HCT116 (cell line): ENCODE measurements around the gene ENOX1. TPM values are rescaled to one million over a fixed set of nuclear protein-coding genes. Genes with fewer than 3 reads are reported as not detected.

Experiments used
- ATAC-seq: fragments of 200-7000 bp; cut with Tn5 transposase; 2 replicates; pipeline ENCODE4 v1.9.1; 2020; ENCODE audit warnings: mild to moderate bottlenecking, moderate library complexity
- BruUV-seq: library from RNA; stranded (reverse); fragments of 400-500 nt; replicated peaks from 2 replicates; lab custom pipeline; 2021; lab: Mats Ljungman, UMichigan
- CTCF ChIA-PET: fragments of 300-600 bp; sonication (Branson Sonifier 250); formaldehyde crosslinking; loops from one replicate; lab custom pipeline; 2021; ENCODE audit warnings: antibody characterized with exemption; lab: Charles Lee
- POLR2A ChIA-PET: fragments of 300-600, 350-600 bp; sonication (Branson Sonifier 250); formaldehyde crosslinking; loops from one replicate; lab custom pipeline; 2021; ENCODE audit warnings: antibody characterized with exemption; lab: Charles Lee
- RAD21 ChIA-PET, 2 experiments: fragments of 300-600 bp; sonication (Branson Sonifier 250); formaldehyde crosslinking; loops; one replicate each; lab custom pipeline; 2023; ENCODE audit warnings: low total read pairs in 2 of 2; ENCODE audit not compliant: uncharacterized antibody in 2 of 2, unreplicated experiment in 2 of 2, low non-redundant PET in 1 of 2; lab: Charles Lee
- DNase-seq: peaks from one replicate; pipeline ENCODE4 v3.0.0-alpha.2; 2010; ENCODE audit warnings: low read depth, low spot score
- H2AFZ ChIP-seq: fragments of 200-600 bp; shearing (Covaris generic), sonication (generic); 2 replicates; pipeline ENCODE4 v1.6.1; 2017; ENCODE audit warnings: low read depth, mixed run types, mixed read lengths, antibody characterized with exemption, low read length; ENCODE audit not compliant: poor library complexity, severe bottlenecking
- H3K27ac ChIP-seq: 2 replicates; pipeline ENCODE4 v1.5.1; 2012; ENCODE audit warnings: low read depth, low read length
- H3K27me3 ChIP-seq: fragments of 200-600 bp; sonication (generic); 2 replicates; pipeline ENCODE4 v1.6.1; 2016; ENCODE audit warnings: mixed run types, low read length, mixed read lengths; ENCODE audit not compliant: insufficient read depth
- H3K36me3 ChIP-seq, 2 experiments: fragments of 200-500 bp in 1 of 2; fragments of 200-600 bp in 1 of 2; sonication (Bioruptor generic) in 1 of 2; sonication (generic) in 1 of 2; 2 replicates each; pipeline versions ENCODE4 v1.5.1 to v1.6.1; 2014 to 2016; ENCODE audit warnings: low read length in 2 of 2, inconsistent platforms in 1 of 2, mixed read lengths in 1 of 2, mixed run types in 1 of 2; ENCODE audit not compliant: insufficient read depth in 2 of 2, control insufficient read depth in 1 of 2
- H3K4me1 ChIP-seq, 2 experiments: fragments of 200-600 bp in 1 of 2; sonication (generic) in 1 of 2; 2 replicates each; pipeline versions ENCODE4 v1.5.1 to v1.6.1; 2012 to 2017; ENCODE audit warnings: low read length in 2 of 2, inconsistent platforms in 1 of 2, mild to moderate bottlenecking in 1 of 2, mixed read lengths in 1 of 2, mixed run types in 1 of 2, moderate library complexity in 1 of 2; ENCODE audit not compliant: insufficient read depth in 2 of 2, control insufficient read depth in 1 of 2
- H3K4me2 ChIP-seq: fragments of 200-600 bp; sonication (generic); 2 replicates; pipeline ENCODE4 v1.6.1; 2017; ENCODE audit warnings: mixed run types, low read length, mixed read lengths
- H3K4me3 ChIP-seq, 2 experiments: fragments of 200-600 bp in 1 of 2; sonication (generic) in 1 of 2; replicated peaks in 1 of 2; 2 replicates each; pipeline ENCODE4 v1.5.1; 2011 to 2016; ENCODE audit warnings: low read length in 2 of 2, control low read depth in 1 of 2, low read depth in 1 of 2, mild to moderate bottlenecking in 1 of 2, mixed read lengths in 1 of 2, mixed run types in 1 of 2
- H3K79me2 ChIP-seq: fragments of 200-600 bp; sonication (generic); 2 replicates; pipeline ENCODE4 v1.6.1; 2017; ENCODE audit warnings: mild to moderate bottlenecking, mixed run types, low read length, moderate library complexity, mixed read lengths; ENCODE audit not compliant: insufficient read depth
- H3K9ac ChIP-seq: fragments of 200-600 bp; sonication (generic); 2 replicates; pipeline ENCODE4 v1.6.1; 2016; ENCODE audit warnings: low read length, mixed read lengths
- H3K9me2 ChIP-seq: fragments of 200-600 bp; sonication (generic), shearing (Covaris generic); 2 replicates; pipeline ENCODE4 v1.6.1; 2017; ENCODE audit warnings: mixed run types, mild to moderate bottlenecking, moderate library complexity; ENCODE audit not compliant: insufficient read depth
- H3K9me3 ChIP-seq, 2 experiments: fragments of 200-500 bp in 1 of 2; fragments of 200-600 bp in 1 of 2; sonication (Bioruptor generic) in 1 of 2; sonication (generic) in 1 of 2; 2 replicates each; pipeline ENCODE4 v1.6.1; 2014 to 2017; ENCODE audit warnings: low read length in 2 of 2, mixed read lengths in 2 of 2, inconsistent platforms in 1 of 2, low read depth in 1 of 2, mild to moderate bottlenecking in 1 of 2, mixed run types in 1 of 2, moderate library complexity in 1 of 2; ENCODE audit not compliant: control insufficient read depth in 1 of 2, insufficient read depth in 1 of 2
- H4K20me1 ChIP-seq: fragments of 200-600 bp; sonication (generic), shearing (Covaris generic); 2 replicates; pipeline ENCODE4 v1.6.1; 2017; ENCODE audit warnings: mixed run types, mild to moderate bottlenecking, moderate library complexity; ENCODE audit not compliant: insufficient read depth
- CBX3 ChIP-seq: IDR thresholded peaks from 2 replicates; pipeline ENCODE4 v1.6.1; 2012; ENCODE audit warnings: low read depth
- CEBPB ChIP-seq: IDR thresholded peaks from 2 replicates; pipeline ENCODE4 v1.6.1; 2012; ENCODE audit warnings: low read depth
- EGR1 ChIP-seq: IDR thresholded peaks from 2 replicates; pipeline ENCODE4 v1.6.1; 2012; ENCODE audit warnings: low read depth
- EZH2 ChIP-seq: fragments of 200-600 bp; sonication (generic); IDR thresholded peaks from 2 replicates; pipeline ENCODE4 v1.6.1; 2017; ENCODE audit warnings: antibody characterized with exemption, mixed run types
- EZH2phosphoT487 ChIP-seq: fragments of 200-600 bp; IDR thresholded peaks from 2 replicates; pipeline ENCODE4 v1.6.1; 2018; ENCODE audit warnings: antibody characterized with exemption, borderline replicate concordance
- JUND ChIP-seq: IDR thresholded peaks from 2 replicates; pipeline ENCODE4 v1.6.1; 2012
- POLR2A ChIP-seq: IDR thresholded peaks from 2 replicates; pipeline ENCODE4 v1.7.0; 2011; ENCODE audit warnings: borderline replicate concordance; ENCODE audit not compliant: insufficient read depth, insufficient read length; ENCODE audit errors: extremely low read depth
- POLR2AphosphoS5 ChIP-seq: IDR thresholded peaks from 2 replicates; pipeline ENCODE4 v1.6.1; 2011; ENCODE audit warnings: mild to moderate bottlenecking, low read depth, low read length, moderate library complexity
- RAD21 ChIP-seq: IDR thresholded peaks from 2 replicates; pipeline ENCODE4 v1.6.1; 2012; ENCODE audit warnings: low read depth, mild to moderate bottlenecking
- SIN3A ChIP-seq: IDR thresholded peaks from 2 replicates; pipeline ENCODE4 v1.6.1; 2012; ENCODE audit warnings: low read depth
- SP1 ChIP-seq: IDR thresholded peaks from 2 replicates; pipeline ENCODE4 v1.6.1; 2012; ENCODE audit warnings: low read depth
- SRF ChIP-seq: IDR thresholded peaks from 2 replicates; pipeline ENCODE4 v1.6.1; 2012; ENCODE audit warnings: low read depth
- TCF7L2 ChIP-seq: IDR thresholded peaks from 2 replicates; pipeline ENCODE4 v1.7.0; 2011; ENCODE audit warnings: borderline replicate concordance, inconsistent platforms; ENCODE audit not compliant: insufficient read depth, insufficient read length; ENCODE audit errors: extremely low read depth
- YY1 ChIP-seq: IDR thresholded peaks from 2 replicates; pipeline ENCODE4 v1.6.1; 2011; ENCODE audit warnings: low read length, low read depth, moderate library complexity, mild to moderate bottlenecking; ENCODE audit not compliant: insufficient replicate concordance; ENCODE audit errors: extremely low read depth
- ZFX ChIP-seq: fragments of 450-650 bp; IDR thresholded peaks from 2 replicates; pipeline ENCODE4 v1.6.1; 2017
- ZNF274 ChIP-seq: fragments of 200-500 bp; sonication (Bioruptor generic); IDR thresholded peaks from 2 replicates; pipeline ENCODE4 v1.6.1; 2014; ENCODE audit warnings: mild to moderate bottlenecking, low read depth, low read length, inconsistent platforms
- intact Hi-C: fragments of 100-400 bp; cut with micrococcal nuclease; formaldehyde crosslinking; loops from 2 replicates; pipeline ENCODE4 v1.10.0; 2022
- total RNA-seq: library from RNA; stranded (reverse); gene quantifications from one replicate; pipeline ENCODE4 v1.2.1, GENCODE V29; 2021; ENCODE audit not compliant: unreplicated experiment
- TF ChIP-seq, protein P1 (sequence below): IDR thresholded peaks from 2 replicates; pipeline ENCODE4 v1.6.1; 2011; ENCODE audit warnings: mild to moderate bottlenecking, low read length, moderate library complexity; ENCODE audit not compliant: insufficient replicate concordance; ENCODE audit errors: extremely low read depth
- TF ChIP-seq, protein P2 (sequence below): IDR thresholded peaks from 2 replicates; pipeline ENCODE4 v1.6.1; 2012; ENCODE audit warnings: low read depth
- TF ChIP-seq, protein P3 (sequence below), 3 experiments: fragments of 200-600 bp in 1 of 3; sonication (generic) in 1 of 3; IDR thresholded peaks in 2 of 3; conservative IDR thresholded peaks in 1 of 3; 2 replicates each; pipeline ENCODE4 v1.5.1; 2012 to 2017; ENCODE audit warnings: low read depth in 2 of 3, low read length in 2 of 3, antibody characterized with exemption in 1 of 3, borderline replicate concordance in 1 of 3, control low read depth in 1 of 3, mild to moderate bottlenecking in 1 of 3, mixed read lengths in 1 of 3, mixed run types in 1 of 3, moderate library complexity in 1 of 3; ENCODE audit not compliant: insufficient read depth in 1 of 3
- TF ChIP-seq, protein P4 (sequence below): IDR thresholded peaks from 2 replicates; pipeline ENCODE4 v1.6.1; 2012

Gene ENOX1
- total RNA-seq, 1 experiment from 2014 or later, result 4.5 TPM

DNA sequence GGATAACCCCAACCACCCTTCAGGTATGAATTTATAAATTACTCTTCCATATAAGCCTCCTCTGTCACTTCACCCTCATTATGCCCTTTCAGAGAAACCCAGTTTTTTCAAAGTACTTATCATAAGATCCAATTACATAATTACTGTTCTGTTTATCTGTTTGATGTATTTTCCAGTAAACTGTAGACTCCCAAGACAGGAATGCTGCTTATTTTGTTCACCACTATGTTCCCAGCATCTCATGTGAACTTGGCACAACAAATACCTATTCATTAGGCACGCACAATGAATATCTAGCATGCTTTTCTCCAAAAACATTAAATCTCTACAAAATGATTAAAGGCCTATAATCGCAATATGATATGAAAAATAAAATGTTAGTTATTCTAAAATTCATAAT, 13.2 kb downstream of the ENOX1 start (continued):
- TF ChIP-seq POLR2A, result no peak

DNA sequence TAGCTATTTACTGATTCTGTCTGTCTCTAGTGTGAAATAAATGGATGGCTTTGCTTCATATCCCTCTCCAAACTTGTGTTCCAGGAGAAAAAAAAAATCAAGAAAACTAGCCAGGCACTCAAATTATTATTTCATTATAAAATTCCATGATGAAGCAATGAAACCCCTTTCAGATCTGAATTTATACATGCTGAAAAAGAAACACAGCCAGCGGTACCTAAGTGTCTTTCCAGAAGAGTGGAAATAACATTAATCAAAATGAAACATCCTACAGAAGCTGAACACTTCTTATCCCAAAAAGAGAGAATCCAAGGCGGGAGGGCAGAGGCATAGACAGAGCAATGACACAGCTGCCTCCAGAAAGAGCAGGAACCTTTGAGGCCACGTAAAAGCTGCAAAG, 15.9 kb downstream of the ENOX1 start:
- H3K27ac ChIP-seq, result no peak overlapping the region
- no peaks in the 10 kb centered on the region for H3K36me3 ChIP-seq
- POLR2A ChIA-PET, result no interaction called here
- no peaks in the 10 kb centered on the region for H3K9me2 ChIP-seq
- intact Hi-C loops, result no loop called here
- no peaks in the 10 kb centered on the region for H4K20me1 ChIP-seq
- no peak for ATAC-seq
- H3K9ac ChIP-seq, result no peak overlapping the region
- no peak overlapping the region for H3K4me2 ChIP-seq
- RAD21 ChIA-PET, result no interaction called here
- H3K4me3 ChIP-seq, result no peak overlapping the region
- no peaks in the 10 kb centered on the region for H3K4me1 ChIP-seq
- CTCF ChIA-PET, result no interaction called here
- H3K27me3 ChIP-seq, result no peaks in the 10 kb centered on the region; the same call in 1 of the 2 replicates
- no peak for DNase-seq
- TF ChIP-seq EZH2 (no peak), SP1 (no peak), YY1 (no peak), CEBPB (no peak), EZH2phosphoT487 (no peak), SRF (no peak), POLR2A (no peak), JUND (no peak), ZNF274 (no peak), EGR1 (no peak), POLR2AphosphoS5 (no peak), RAD21 (no peak), ZFX (no peak), CBX3 (no peak), SIN3A (no peak), TCF7L2 (no peak)
- TF ChIP-seq, protein P1, sequence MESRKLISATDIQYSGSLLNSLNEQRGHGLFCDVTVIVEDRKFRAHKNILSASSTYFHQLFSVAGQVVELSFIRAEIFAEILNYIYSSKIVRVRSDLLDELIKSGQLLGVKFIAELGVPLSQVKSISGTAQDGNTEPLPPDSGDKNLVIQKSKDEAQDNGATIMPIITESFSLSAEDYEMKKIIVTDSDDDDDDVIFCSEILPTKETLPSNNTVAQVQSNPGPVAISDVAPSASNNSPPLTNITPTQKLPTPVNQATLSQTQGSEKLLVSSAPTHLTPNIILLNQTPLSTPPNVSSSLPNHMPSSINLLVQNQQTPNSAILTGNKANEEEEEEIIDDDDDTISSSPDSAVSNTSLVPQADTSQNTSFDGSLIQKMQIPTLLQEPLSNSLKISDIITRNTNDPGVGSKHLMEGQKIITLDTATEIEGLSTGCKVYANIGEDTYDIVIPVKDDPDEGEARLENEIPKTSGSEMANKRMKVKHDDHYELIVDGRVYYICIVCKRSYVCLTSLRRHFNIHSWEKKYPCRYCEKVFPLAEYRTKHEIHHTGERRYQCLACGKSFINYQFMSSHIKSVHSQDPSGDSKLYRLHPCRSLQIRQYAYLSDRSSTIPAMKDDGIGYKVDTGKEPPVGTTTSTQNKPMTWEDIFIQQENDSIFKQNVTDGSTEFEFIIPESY, result no peak
- TF ChIP-seq, protein P2, sequence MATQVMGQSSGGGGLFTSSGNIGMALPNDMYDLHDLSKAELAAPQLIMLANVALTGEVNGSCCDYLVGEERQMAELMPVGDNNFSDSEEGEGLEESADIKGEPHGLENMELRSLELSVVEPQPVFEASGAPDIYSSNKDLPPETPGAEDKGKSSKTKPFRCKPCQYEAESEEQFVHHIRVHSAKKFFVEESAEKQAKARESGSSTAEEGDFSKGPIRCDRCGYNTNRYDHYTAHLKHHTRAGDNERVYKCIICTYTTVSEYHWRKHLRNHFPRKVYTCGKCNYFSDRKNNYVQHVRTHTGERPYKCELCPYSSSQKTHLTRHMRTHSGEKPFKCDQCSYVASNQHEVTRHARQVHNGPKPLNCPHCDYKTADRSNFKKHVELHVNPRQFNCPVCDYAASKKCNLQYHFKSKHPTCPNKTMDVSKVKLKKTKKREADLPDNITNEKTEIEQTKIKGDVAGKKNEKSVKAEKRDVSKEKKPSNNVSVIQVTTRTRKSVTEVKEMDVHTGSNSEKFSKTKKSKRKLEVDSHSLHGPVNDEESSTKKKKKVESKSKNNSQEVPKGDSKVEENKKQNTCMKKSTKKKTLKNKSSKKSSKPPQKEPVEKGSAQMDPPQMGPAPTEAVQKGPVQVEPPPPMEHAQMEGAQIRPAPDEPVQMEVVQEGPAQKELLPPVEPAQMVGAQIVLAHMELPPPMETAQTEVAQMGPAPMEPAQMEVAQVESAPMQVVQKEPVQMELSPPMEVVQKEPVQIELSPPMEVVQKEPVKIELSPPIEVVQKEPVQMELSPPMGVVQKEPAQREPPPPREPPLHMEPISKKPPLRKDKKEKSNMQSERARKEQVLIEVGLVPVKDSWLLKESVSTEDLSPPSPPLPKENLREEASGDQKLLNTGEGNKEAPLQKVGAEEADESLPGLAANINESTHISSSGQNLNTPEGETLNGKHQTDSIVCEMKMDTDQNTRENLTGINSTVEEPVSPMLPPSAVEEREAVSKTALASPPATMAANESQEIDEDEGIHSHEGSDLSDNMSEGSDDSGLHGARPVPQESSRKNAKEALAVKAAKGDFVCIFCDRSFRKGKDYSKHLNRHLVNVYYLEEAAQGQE, result no peak
- TF ChIP-seq, protein P3, sequence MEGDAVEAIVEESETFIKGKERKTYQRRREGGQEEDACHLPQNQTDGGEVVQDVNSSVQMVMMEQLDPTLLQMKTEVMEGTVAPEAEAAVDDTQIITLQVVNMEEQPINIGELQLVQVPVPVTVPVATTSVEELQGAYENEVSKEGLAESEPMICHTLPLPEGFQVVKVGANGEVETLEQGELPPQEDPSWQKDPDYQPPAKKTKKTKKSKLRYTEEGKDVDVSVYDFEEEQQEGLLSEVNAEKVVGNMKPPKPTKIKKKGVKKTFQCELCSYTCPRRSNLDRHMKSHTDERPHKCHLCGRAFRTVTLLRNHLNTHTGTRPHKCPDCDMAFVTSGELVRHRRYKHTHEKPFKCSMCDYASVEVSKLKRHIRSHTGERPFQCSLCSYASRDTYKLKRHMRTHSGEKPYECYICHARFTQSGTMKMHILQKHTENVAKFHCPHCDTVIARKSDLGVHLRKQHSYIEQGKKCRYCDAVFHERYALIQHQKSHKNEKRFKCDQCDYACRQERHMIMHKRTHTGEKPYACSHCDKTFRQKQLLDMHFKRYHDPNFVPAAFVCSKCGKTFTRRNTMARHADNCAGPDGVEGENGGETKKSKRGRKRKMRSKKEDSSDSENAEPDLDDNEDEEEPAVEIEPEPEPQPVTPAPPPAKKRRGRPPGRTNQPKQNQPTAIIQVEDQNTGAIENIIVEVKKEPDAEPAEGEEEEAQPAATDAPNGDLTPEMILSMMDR (IDR thresholded peaks at IDR 0.05 in 2 of 3, conservative IDR thresholded peaks at IDR 0.05 in 1 of 3; ENCODE audit: borderline replicate concordance in 1 of 3, insufficient read depth in 1 of 3, low read depth in 2 of 3, low read length in 2 of 3), result no peak
- TF ChIP-seq, protein P4, sequence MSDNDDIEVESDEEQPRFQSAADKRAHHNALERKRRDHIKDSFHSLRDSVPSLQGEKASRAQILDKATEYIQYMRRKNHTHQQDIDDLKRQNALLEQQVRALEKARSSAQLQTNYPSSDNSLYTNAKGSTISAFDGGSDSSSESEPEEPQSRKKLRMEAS, result no peak
- BruUV-seq, result no TSS peak
- no peaks in the 10 kb centered on the region for H3K79me2 ChIP-seq
- H3K9me3 ChIP-seq, result no peaks in the 10 kb centered on the region
- H2AFZ ChIP-seq, result no peak overlapping the region
